ENCODE data around the gene LRRC66.

DNA sequence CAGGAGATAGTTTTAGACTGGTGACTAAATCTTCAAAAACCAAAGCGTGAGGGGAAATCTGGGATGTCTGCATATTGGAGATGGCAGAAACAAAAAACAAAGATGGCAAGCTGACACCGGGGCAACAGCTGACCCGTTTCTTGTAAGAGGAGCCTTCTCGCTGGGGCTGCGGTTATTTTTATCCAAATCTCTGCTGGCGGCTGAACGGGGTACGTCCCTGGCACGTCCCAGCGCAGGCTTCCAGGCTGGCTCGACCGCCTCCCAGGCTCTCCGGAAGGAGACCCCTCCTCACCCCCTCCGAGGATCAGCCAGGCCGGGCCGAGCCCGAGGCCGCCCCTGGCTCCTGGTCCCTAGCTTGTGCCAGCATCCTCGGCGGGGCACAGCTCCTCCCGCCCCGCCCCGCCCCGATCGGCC, 17.5 kb upstream of the LRRC66 start:
- TF ChIP-seq ZNF57 (CRISPR knock-in tag; IDR thresholded peaks at IDR 0.05) (no peak), ZNF830 (CRISPR knock-in tag; IDR thresholded peaks at IDR 0.05) (no peak), EGR1 (conservative IDR thresholded peaks at IDR 0.05) (no peak), SAP30 (IDR thresholded peaks at IDR 0.05; ENCODE audit: borderline replicate concordance, insufficient read depth, low read depth, low read length, poor library complexity, severe bottlenecking) (no peak)
- TF ChIP-seq, protein P1, sequence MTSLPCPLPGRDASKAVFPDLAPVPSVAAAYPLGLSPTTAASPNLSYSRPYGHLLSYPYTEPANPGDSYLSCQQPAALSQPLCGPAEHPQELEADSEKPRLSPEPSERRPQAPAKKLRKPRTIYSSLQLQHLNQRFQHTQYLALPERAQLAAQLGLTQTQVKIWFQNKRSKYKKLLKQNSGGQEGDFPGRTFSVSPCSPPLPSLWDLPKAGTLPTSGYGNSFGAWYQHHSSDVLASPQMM (CRISPR knock-in tag; IDR thresholded peaks at IDR 0.05) = no peak
- TF ChIP-seq, protein P2, sequence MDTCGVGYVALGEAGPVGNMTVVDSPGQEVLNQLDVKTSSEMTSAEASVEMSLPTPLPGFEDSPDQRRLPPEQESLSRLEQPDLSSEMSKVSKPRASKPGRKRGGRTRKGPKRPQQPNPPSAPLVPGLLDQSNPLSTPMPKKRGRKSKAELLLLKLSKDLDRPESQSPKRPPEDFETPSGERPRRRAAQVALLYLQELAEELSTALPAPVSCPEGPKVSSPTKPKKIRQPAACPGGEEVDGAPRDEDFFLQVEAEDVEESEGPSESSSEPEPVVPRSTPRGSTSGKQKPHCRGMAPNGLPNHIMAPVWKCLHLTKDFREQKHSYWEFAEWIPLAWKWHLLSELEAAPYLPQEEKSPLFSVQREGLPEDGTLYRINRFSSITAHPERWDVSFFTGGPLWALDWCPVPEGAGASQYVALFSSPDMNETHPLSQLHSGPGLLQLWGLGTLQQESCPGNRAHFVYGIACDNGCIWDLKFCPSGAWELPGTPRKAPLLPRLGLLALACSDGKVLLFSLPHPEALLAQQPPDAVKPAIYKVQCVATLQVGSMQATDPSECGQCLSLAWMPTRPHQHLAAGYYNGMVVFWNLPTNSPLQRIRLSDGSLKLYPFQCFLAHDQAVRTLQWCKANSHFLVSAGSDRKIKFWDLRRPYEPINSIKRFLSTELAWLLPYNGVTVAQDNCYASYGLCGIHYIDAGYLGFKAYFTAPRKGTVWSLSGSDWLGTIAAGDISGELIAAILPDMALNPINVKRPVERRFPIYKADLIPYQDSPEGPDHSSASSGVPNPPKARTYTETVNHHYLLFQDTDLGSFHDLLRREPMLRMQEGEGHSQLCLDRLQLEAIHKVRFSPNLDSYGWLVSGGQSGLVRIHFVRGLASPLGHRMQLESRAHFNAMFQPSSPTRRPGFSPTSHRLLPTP (IDR thresholded peaks at IDR 0.05; ENCODE audit: borderline replicate concordance, extremely low read depth, insufficient read length) = no peak
- TF ChIP-seq, protein P3, sequence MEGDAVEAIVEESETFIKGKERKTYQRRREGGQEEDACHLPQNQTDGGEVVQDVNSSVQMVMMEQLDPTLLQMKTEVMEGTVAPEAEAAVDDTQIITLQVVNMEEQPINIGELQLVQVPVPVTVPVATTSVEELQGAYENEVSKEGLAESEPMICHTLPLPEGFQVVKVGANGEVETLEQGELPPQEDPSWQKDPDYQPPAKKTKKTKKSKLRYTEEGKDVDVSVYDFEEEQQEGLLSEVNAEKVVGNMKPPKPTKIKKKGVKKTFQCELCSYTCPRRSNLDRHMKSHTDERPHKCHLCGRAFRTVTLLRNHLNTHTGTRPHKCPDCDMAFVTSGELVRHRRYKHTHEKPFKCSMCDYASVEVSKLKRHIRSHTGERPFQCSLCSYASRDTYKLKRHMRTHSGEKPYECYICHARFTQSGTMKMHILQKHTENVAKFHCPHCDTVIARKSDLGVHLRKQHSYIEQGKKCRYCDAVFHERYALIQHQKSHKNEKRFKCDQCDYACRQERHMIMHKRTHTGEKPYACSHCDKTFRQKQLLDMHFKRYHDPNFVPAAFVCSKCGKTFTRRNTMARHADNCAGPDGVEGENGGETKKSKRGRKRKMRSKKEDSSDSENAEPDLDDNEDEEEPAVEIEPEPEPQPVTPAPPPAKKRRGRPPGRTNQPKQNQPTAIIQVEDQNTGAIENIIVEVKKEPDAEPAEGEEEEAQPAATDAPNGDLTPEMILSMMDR (IDR thresholded peaks at IDR 0.05 in 2 of 3, conservative IDR thresholded peaks at IDR 0.05 in 1 of 3; ENCODE audit: insufficient read depth in 2 of 3, low read depth in 1 of 3, low read length in 3 of 3) = no peak
